HepG2 (cell line): ENCODE data around the gene PACS1. TPM values are rescaled to one million over a fixed set of nuclear protein-coding genes. Genes with fewer than 3 reads are reported as not detected.

Source experiments
- DNMT1 ChIP-seq: sonication (generic); formaldehyde crosslinking; IDR thresholded peaks from 2 replicates; pipeline ENCODE4 v1.5.1; 2020; ENCODE audit warnings: mild to moderate bottlenecking, missing genetic modification reagents
- HMGXB4 ChIP-seq, 2 experiments: sonication (generic) in 1 of 2; formaldehyde crosslinking in 1 of 2; IDR thresholded peaks; 2 replicates each; pipeline versions ENCODE4 v1.4.0 to v1.6.1; 2018 to 2020; ENCODE audit warnings: missing genetic modification reagents in 2 of 2, borderline replicate concordance in 1 of 2, low read depth in 1 of 2, mild to moderate bottlenecking in 1 of 2, missing biosample characterization in 1 of 2
- MNT ChIP-seq: fragments of 450-650 bp; IDR thresholded peaks from 2 replicates; pipeline ENCODE4 v1.6.1; 2016
- SYNCRIP ChIP-seq: fragments of 200-400 bp; formaldehyde crosslinking; IDR thresholded peaks from 2 replicates; pipeline ENCODE4 v1.6.1; 2018; ENCODE audit warnings: mild to moderate bottlenecking, low read depth, low read length; ENCODE audit not compliant: insufficient read depth
- U2AF2 ChIP-seq: fragments of 200-400 bp; formaldehyde crosslinking; IDR thresholded peaks from 2 replicates; pipeline ENCODE4 v1.6.1; 2017; ENCODE audit warnings: low read depth, mild to moderate bottlenecking, low read length
- ZBTB10 ChIP-seq: sonication (generic); formaldehyde crosslinking; IDR thresholded peaks from 2 replicates; pipeline ENCODE4 v1.4.0; 2020; ENCODE audit warnings: missing genetic modification reagents, borderline replicate concordance
- ZBTB33 ChIP-seq: sonication (generic); formaldehyde crosslinking; IDR thresholded peaks from 2 replicates; pipeline ENCODE4 v1.4.0; 2020; ENCODE audit warnings: missing genetic modification reagents
- ZFP90 ChIP-seq: sonication (generic); formaldehyde crosslinking; IDR thresholded peaks from 2 replicates; pipeline ENCODE4 v1.8.0; 2022; ENCODE audit warnings: missing genetic modification reagents, mild to moderate bottlenecking, inconsistent platforms, borderline replicate concordance
- ZNF235 ChIP-seq: sonication (generic); formaldehyde crosslinking; IDR thresholded peaks from 2 replicates; pipeline ENCODE4 v1.8.1; 2023; ENCODE audit warnings: mild to moderate bottlenecking, missing genetic modification reagents, borderline replicate concordance
- ZNF275 ChIP-seq: sonication (generic); formaldehyde crosslinking; IDR thresholded peaks from 2 replicates; pipeline ENCODE4 v1.8.0; 2022; ENCODE audit warnings: missing genetic modification reagents, mild to moderate bottlenecking, inconsistent platforms, borderline replicate concordance
- ZNF543 ChIP-seq: sonication (generic); formaldehyde crosslinking; IDR thresholded peaks from 2 replicates; pipeline ENCODE4 v1.4.0; 2020; ENCODE audit warnings: mild to moderate bottlenecking, missing genetic modification reagents
- ZNF737 ChIP-seq: sonication (generic); formaldehyde crosslinking; IDR thresholded peaks from 2 replicates; pipeline ENCODE4 v1.5.0; 2020; ENCODE audit warnings: missing genetic modification reagents, mild to moderate bottlenecking, borderline replicate concordance
- ZNF850 ChIP-seq: sonication (generic); formaldehyde crosslinking; conservative IDR thresholded peaks from 2 replicates; pipeline ENCODE4 v1.9.0; 2021; ENCODE audit warnings: mild to moderate bottlenecking, missing genetic modification reagents
- polyA plus RNA-seq, 8 experiments: library from polyadenylated mRNA; depleted of rRNA in 3 of 8; stranded (reverse) in 7 of 8; unstranded in 1 of 8; fragments of >200 nt; fragmentation: Illumina TruSeq in 4 of 8; extraction: Trizol in 4 of 8; gene quantifications; 2 replicates each; pipeline versions ENCODE4 v1.2.1 to v1.2.3, GENCODE V29; 2011 to 2016; ENCODE audit warnings: low read depth in 4 of 8, missing spikeins in 1 of 8, mixed read lengths in 1 of 8; ENCODE audit not compliant: insufficient read depth in 1 of 8
- total RNA-seq, 5 experiments: library from RNA; depleted of rRNA; stranded (reverse); fragments of >200 nt; fragmentation: Illumina TruSeq; extraction: Trizol; gene quantifications; 2 replicates each; pipeline ENCODE4 v1.2.3, GENCODE V29; 2016; ENCODE audit warnings: low read depth in 1 of 5

PACS1 gene
- total and polyA plus RNA-seq, 2 of the 13 experiments (the other 11 are each of a cell fraction or from before 2014, with no cell fraction given), result 7.6 to 8.6 TPM

- TF ChIP-seq MNT, result no peak
- TF ChIP-seq ZNF275 (CRISPR knock-in tag), result no peak
- no peak for TF ChIP-seq SYNCRIP
- no peak for TF ChIP-seq ZNF235 (CRISPR knock-in tag)
- TF ChIP-seq ZNF737 (CRISPR knock-in tag), result no peak
- no peak for TF ChIP-seq ZBTB33 (CRISPR knock-in tag)
- TF ChIP-seq ZNF850 (CRISPR knock-in tag), result no peak
- no peak for TF ChIP-seq U2AF2
- TF ChIP-seq DNMT1, result no peak
- no peak for TF ChIP-seq HMGXB4 (CRISPR knock-in tag; IDR thresholded peaks at IDR 0.05; ENCODE audit: borderline replicate concordance in 1 of 2, low read depth in 1 of 2)
- TF ChIP-seq ZBTB10, result no peak
- no peak for TF ChIP-seq ZFP90 (CRISPR knock-in tag)
- TF ChIP-seq ZNF543, result no peak
Observed at GRCh38 chr11:66119348-66120133, 49.5 kb downstream of the PACS1 start (continued).
